Measurements from ENCODE around the gene AGBL4. TPM values are rescaled to one million over a fixed set of nuclear protein-coding genes. Genes with fewer than 3 reads are reported as not detected.
"Not testable (repeated sequence)": the region's sequence is repeated elsewhere in the genome, so short reads cannot be mapped to it uniquely, and the experiment has no call there.

AGBL4 gene
- total RNA-seq, 1 donor from 2014 or later: not detected

DNA sequence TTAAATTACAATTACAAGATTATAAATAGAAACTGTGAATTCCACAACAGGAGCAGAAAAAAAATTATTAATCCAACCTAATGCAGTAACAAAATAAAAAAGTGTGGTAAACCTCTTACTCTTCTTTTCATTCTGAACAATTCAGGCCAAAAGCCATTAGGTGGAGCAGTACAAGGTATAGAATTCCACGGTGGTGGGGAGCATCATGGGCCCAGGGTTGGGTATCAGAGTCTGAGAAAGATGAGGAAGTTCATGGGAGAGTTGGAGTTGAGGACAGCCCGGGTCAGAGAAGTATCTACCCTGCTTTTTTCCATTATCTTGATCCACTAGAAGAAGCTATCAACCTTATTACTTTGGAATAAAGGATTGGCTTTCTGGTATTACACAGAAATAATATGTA lies 586.9 kb downstream of the AGBL4 start:
- intact Hi-C loops (cut with micrococcal nuclease): no loop called here

DNA sequence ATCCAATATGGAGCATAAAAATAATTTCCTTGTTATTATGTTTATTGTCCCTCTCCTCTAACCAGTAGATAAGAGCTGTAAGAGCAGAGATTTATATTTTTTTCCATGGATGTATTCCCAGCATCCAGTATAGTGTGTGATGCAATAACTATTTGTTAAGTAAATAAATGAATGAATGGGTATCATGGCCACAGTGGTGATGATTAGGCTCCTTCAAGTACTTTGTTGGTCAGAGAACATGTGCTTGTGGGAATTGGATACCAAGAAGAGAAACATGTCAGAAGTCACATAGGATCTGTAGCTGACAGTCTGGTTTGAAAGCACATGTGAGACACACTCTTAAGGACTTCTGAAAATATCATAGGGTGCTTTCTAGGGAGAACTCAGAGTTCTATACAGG lies 588.5 kb downstream of the AGBL4 start:
- intact Hi-C loops (cut with micrococcal nuclease): no loop called here

- intact Hi-C loops (cut with micrococcal nuclease): no loop called here
These were observed 599.0 kb downstream of the AGBL4 start for GRCh38 chr1:49424782-49425181.

- intact Hi-C loops (cut with micrococcal nuclease): no loop called here
These were observed 607.0 kb downstream of the AGBL4 start for GRCh38 chr1:49416758-49417157.

GRCh38 chr1:49408346-49408745 lies 615.4 kb downstream of the AGBL4 start:
- intact Hi-C loops (cut with micrococcal nuclease): no loop called here

GRCh38 chr1:49397086-49397485 lies 626.7 kb downstream of the AGBL4 start:
- intact Hi-C loops (cut with micrococcal nuclease): no loop called here

DNA sequence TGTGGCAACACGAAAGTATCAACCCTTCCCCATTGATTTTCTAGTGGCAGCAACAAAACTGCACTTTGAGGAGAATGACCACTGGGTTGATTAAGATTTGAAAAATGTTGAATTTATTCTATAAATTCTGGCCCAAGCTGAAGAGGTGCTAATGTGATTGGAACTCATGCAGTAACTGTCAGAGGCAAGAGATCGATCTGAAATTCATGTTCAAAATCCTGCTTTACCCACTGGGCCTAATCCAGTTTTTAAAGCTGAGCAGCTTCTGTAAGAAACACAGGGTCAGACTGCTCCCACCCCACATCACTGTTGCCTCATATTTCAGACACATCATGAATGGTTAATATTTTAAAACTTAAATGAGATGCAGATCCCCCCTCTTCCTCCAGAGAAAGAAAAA lies 629.6 kb downstream of the AGBL4 start:
- intact Hi-C loops (cut with micrococcal nuclease): no loop called here

GRCh38 chr1:49389699-49390098 lies 634.1 kb downstream of the AGBL4 start:
- intact Hi-C loops (cut with micrococcal nuclease): no loop called here

DNA sequence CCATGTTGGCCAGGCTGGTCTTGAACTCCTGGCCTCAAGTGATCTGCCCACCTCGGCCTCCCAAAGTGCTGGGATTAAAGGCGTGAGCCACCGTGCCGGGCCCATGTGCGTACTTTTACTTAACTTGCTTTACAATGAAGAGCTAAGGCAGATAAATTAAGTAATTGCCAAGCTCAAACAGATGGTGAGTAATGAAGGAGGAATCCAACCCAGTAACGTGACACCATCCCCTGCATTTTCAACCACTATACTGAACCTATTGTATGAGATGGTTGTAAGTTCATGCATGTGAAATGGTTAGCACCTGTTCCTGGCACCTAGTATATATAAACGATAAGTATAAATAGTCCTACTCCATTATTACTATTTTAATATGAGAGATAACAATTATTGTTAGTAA lies 659.1 kb downstream of the AGBL4 start:
- intact Hi-C loops (cut with micrococcal nuclease): no loop called here

DNA sequence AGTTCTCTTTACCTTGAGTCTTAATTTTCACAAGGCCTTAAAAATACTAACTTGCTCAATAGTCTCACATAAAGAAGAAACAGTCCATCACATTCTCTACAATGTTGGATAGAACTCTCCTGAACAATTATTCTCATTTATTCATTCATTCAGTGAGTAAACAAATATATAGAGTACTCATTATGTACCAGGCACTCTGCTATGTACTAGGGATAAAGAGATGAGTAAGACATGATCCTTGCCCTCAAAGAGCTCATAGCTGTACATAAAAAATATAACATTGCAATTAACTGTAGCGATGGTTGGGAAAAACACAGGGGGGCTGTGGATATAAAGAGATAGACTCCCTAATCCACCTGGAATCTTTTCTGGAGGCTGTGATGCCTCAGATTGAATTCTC lies 660.1 kb downstream of the AGBL4 start:
- intact Hi-C loops (cut with micrococcal nuclease): no loop called here

- intact Hi-C loops (cut with micrococcal nuclease): no loop called here
These were observed 665.7 kb downstream of the AGBL4 start for GRCh38 chr1:49358036-49358435.

GRCh38 chr1:49356594-49356993 lies 667.2 kb downstream of the AGBL4 start:
- intact Hi-C loops (cut with micrococcal nuclease): no loop called here

DNA sequence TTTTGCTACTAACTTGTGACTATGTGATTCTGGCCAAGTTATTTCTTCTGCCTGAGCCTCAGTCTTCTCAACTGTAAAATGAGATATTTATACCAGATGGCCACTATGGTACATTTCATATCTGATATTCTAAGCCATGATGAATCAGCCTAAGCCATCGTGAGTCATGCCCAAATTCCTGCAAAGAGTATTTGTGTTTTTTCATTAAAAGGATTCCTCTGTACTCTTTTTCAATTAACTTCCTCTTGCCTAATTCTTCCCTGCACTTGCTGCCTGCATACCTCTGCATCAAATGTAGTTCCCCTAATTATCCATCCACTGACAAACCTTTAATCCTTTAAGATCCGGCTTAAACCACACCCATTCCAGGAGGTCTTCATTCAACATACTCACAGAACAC lies 672.0 kb downstream of the AGBL4 start:
- intact Hi-C loops (cut with micrococcal nuclease): no loop called here

DNA sequence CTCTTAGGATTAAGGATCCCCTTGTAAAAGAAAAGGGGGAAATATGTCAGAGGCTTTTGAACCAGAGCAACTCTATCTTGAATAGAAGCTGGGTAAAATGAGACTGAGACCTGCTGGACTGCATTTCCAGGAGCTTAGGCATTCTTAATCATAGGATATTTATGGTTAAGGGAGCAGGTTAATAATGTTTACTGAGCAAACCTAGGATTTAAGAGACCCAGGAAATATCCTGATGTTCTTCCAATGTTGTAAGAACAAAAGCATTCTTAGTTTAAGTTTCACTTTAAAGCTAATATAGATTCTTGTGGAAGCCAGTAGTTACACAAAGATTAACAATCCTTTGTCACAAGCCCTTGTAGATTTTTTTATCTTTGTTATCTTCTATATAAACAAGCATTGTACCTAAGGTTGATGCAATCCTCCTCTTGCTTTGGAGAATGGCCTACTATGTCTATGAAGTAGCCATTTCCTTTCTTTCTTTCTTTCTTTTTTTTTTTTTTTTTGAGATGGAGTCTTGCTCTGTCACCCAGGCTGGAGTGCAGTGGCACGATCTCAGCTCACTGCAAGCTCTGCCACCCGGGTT lies 676.9 kb downstream of the AGBL4 start:
- intact Hi-C loops (cut with micrococcal nuclease): no loop called here

GRCh38 chr1:49340576-49340975 lies 683.2 kb downstream of the AGBL4 start:
- intact Hi-C loops (cut with micrococcal nuclease): no loop called here

DNA sequence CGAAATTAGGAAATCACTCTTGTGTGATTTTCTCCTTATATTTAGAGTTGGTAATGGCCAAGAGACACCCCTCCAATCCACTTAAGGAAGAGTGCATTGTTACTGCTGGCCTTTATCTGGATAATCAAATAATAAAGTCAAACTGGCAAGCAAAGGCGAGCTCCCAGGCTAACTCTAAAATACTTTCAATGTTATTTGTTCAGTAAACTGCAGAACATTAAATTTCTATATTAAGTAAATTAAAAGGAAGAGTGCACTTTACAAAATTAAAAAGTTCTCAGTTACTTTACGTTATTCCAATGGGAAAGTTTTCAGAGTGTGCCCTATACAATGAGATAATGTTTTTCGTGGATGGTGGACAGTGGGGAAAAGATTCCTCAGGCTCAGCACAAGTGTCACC lies 684.7 kb downstream of the AGBL4 start:
- intact Hi-C loops (cut with micrococcal nuclease): no loop called here

DNA sequence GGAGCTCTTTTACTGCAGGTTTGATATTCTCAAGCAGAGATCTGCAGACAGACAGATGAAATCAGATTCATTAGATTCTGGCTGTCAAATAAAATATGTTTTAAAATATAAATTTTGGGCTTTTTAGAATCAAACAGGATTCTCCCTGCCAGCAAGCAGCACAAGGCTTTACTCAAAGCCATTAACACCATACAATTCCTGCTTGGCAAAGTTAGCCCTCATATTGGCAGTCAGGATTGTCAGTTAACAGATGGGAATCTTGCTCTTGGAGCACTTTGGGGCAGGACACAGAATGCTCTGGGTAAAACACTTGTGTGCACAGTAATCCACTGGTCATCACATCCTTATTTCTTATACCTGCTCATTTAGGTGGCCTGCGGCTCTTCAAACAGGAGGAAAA lies 686.5 kb downstream of the AGBL4 start:
- intact Hi-C loops (cut with micrococcal nuclease): no loop called here

- intact Hi-C loops (cut with micrococcal nuclease): no loop called here
These were observed 689.8 kb downstream of the AGBL4 start for GRCh38 chr1:49333906-49334305.

DNA sequence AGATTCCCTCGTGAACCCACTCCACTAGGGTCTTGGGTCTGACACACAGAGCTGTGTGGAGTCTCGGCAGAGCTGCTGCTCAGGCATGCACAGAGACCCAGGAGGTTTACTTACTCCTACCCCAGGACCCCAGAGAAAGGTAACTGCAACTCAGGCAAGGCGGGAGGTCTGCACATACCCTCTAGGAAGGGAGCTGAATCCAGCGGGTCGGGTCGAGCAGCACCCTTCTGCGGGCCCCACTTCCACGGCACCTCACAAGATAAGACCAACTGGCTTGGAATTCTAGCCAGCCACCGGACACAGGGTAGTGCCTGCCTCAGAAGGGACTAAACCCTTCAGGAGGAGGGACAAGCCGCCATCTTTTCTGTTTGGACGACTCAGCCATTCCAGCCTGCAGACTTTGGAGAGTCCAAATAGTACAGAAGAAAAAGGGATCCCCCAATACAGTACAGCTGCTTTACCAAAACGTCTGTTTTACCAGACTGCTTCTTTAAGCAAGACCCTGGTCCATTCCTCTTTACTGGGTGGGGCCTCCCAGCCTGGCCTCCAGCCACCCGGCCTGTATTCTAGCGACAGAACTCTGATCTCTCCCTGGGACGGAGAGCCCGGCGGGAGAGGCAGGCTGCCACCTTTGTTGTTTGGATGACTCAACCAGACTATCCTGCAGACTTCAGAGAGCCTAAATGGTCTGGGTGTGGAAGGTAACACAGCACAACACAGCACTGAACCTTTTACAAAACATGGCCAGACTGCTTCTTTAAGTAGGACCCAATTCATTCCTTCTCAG lies 692.5 kb downstream of the AGBL4 start:
- intact Hi-C loops (cut with micrococcal nuclease): no loop called here

GRCh38 chr1:49323925-49324540 lies 699.7 kb downstream of the AGBL4 start:
- intact Hi-C loops (cut with micrococcal nuclease): no loop called here

GRCh38 chr1:49320493-49320892 lies 703.3 kb downstream of the AGBL4 start:
- intact Hi-C loops (cut with micrococcal nuclease): not testable (repeated sequence)

GRCh38 chr1:49319426-49319963 lies 704.3 kb downstream of the AGBL4 start:
- intact Hi-C loops (cut with micrococcal nuclease): no loop called here
